K562 (cell line): ENCODE measurements around the gene TRMT1. TPM values are rescaled to one million over a fixed set of nuclear protein-coding genes. Genes with fewer than 3 reads are reported as not detected.

ENCODE experiments used
- HEY1 ChIP-seq: fragments of 250-450 bp; sonication (Bioruptor Pico); IDR thresholded peaks from 2 replicates; pipeline ENCODE4 v1.5.0; 2020; ENCODE audit warnings: mild to moderate bottlenecking, moderate library complexity, borderline replicate concordance
- STAG1 ChIP-seq: sonication (generic); formaldehyde crosslinking; IDR thresholded peaks from 2 replicates; pipeline ENCODE4 v1.5.0; 2020; ENCODE audit warnings: missing genetic modification reagents, borderline replicate concordance
- ZNF384 ChIP-seq: IDR thresholded peaks from 2 replicates; pipeline ENCODE4 v1.6.1; 2012; ENCODE audit warnings: low read depth, low read length, improper control_type of control experiment
- ZNF77 ChIP-seq: fragments of 250-450 bp; sonication (Bioruptor Pico); IDR thresholded peaks from 2 replicates; pipeline ENCODE4 v1.5.0; 2020
- polyA plus RNA-seq, 8 experiments: library from polyadenylated mRNA; depleted of rRNA in 4 of 8; stranded (reverse) in 5 of 8; unstranded in 3 of 8; fragments of >200 nt; fragmentation: Nextera tagmentation in 2 of 8; fragmentation: Illumina TruSeq in 1 of 8; extraction: Ambion mirVana in 2 of 8; extraction: Trizol in 1 of 8; gene quantifications; 2 replicates each; pipeline versions ENCODE4 v1.2.1 to v1.2.3, GENCODE V29; 2011 to 2014; ENCODE audit warnings: inconsistent platforms in 1 of 8, missing spikeins in 1 of 8
- total RNA-seq, 7 experiments: library from RNA; depleted of rRNA in 6 of 7; stranded (reverse); fragments of >200 nt in 6 of 7; fragmentation: Illumina TruSeq in 2 of 7; extraction: Trizol in 2 of 7; gene quantifications; 2 replicates each; pipeline versions ENCODE4 v1.2.1 to v1.2.3, GENCODE V29; 2011 to 2021; ENCODE audit warnings: low replicate concordance in 1 of 7
- TF ChIP-seq, protein P1 (sequence below), 2 experiments: fragments of 450-650 bp; IDR thresholded peaks; 2 replicates each; pipeline ENCODE4 v1.6.1; 2018; ENCODE audit warnings: mild to moderate bottlenecking in 2 of 2, low read depth in 1 of 2; ENCODE audit not compliant: partially characterized antibody in 2 of 2
- TF ChIP-seq, protein P2 (sequence below), 3 experiments: fragments of 200-800 bp in 1 of 3; sonication (Bioruptor generic) in 1 of 3; sonication (generic) in 1 of 3; formaldehyde crosslinking in 1 of 3; IDR thresholded peaks; 2 replicates each; pipeline versions ENCODE4 v1.6.1 to v1.8.0; 2016 to 2022; ENCODE audit warnings: mild to moderate bottlenecking in 2 of 3, missing compliant biosample characterization in 2 of 3, missing genetic modification characterization in 2 of 3, missing genetic modification reagents in 1 of 3

Gene TRMT1
- total and polyA plus RNA-seq, 9 of the 15 experiments (the other 6 are each of a cell fraction or from before 2014, with no cell fraction given): 5.8 to 158 (median 54.3) TPM

DNA sequence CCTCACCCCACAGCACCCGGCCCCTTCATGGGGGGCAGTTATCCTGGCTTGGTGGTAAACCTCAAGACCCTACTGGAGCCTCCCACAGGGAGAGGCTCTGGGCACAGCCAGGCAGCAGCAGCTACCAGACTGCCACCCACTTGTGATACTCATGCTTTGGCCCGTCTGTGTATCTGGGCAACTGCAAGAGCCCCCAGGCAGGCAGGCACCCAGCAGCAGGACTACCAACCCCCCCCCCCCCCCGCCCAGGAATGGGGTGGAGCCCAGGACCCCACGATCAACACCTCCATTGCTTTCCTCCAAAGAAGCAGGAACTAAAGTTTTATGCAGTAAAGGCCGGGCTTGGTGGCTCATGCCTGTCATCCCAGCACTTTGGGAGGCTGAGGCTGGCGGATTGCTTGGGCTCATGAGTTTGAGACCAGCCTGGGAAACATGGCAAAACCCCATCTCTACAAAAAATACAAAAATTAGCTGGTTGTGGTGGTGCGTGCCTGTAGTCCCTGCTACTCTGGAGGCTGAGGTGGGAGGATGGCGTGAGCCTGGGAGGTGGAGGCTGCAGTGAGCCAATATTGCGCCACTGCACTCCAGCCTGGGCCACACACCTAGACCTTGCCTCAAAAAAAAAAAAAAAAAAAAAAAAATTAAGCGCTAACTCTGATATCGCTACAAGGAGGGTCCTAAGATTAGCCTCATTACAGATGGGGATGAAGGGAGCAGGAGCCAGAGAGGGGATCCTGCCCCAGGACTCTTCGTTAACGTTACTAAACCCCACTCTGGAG, 12.8 kb downstream of the TRMT1 start (continued):
- TF ChIP-seq, protein P1, sequence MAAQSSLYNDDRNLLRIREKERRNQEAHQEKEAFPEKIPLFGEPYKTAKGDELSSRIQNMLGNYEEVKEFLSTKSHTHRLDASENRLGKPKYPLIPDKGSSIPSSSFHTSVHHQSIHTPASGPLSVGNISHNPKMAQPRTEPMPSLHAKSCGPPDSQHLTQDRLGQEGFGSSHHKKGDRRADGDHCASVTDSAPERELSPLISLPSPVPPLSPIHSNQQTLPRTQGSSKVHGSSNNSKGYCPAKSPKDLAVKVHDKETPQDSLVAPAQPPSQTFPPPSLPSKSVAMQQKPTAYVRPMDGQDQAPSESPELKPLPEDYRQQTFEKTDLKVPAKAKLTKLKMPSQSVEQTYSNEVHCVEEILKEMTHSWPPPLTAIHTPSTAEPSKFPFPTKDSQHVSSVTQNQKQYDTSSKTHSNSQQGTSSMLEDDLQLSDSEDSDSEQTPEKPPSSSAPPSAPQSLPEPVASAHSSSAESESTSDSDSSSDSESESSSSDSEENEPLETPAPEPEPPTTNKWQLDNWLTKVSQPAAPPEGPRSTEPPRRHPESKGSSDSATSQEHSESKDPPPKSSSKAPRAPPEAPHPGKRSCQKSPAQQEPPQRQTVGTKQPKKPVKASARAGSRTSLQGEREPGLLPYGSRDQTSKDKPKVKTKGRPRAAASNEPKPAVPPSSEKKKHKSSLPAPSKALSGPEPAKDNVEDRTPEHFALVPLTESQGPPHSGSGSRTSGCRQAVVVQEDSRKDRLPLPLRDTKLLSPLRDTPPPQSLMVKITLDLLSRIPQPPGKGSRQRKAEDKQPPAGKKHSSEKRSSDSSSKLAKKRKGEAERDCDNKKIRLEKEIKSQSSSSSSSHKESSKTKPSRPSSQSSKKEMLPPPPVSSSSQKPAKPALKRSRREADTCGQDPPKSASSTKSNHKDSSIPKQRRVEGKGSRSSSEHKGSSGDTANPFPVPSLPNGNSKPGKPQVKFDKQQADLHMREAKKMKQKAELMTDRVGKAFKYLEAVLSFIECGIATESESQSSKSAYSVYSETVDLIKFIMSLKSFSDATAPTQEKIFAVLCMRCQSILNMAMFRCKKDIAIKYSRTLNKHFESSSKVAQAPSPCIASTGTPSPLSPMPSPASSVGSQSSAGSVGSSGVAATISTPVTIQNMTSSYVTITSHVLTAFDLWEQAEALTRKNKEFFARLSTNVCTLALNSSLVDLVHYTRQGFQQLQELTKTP (IDR thresholded peaks at IDR 0.05; ENCODE audit: low read depth in 1 of 2, partially characterized antibody in 2 of 2): peak in 1 of 2 experiments; percentile 40
- TF ChIP-seq HEY1 (no peak), STAG1 (CRISPR knock-in tag) (no peak), ZNF77 (CRISPR knock-in tag) (no peak), ZNF384 (peak; percentile 50)
- TF ChIP-seq, protein P2, sequence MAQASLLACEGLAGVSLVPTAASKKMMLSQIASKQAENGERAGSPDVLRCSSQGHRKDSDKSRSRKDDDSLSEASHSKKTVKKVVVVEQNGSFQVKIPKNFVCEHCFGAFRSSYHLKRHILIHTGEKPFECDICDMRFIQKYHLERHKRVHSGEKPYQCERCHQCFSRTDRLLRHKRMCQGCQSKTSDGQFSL (CRISPR knock-in tag; IDR thresholded peaks at IDR 0.05): peak; percentile 66; the same call in 1 of the 2 replicates
- TF ChIP-seq, protein P2 (tag; IDR thresholded peaks at IDR 0.05): peak; percentile 52 to 60; a peak in 2 of 4 replicates
